Measurements from ENCODE around the gene RASSF1. TPM values are rescaled to one million over a fixed set of nuclear protein-coding genes. Genes with fewer than 3 reads are reported as not detected.

RASSF1 gene
- total and polyA plus RNA-seq, 2 of the 4 experiments (the other 2 are of a cell fraction), result 17.4 to 53.4 TPM

DNA sequence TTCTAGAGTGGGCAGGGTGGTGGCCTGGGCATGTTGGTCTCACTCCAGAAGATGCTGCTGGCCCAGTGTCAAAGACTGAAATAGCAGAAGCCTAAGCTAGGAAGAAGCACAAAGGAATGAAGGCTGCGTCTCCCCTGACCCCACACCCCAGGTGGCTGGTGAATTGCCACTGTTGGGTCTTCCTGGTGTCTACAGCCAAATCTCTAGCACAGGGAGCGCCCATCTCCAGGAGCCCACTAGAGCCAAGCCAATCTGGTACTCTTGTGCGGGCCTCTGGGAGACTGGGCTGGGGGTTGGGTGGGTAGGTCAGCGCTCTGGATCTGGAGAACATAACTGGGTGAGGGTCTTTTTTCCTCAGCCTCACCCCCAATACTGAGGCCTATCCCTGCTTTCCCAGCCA, 13.5 kb downstream of the RASSF1 start:
- intact Hi-C loops (cut with micrococcal nuclease) (no loop called here), dilution Hi-C loops (cut with HindIII; ENCODE audit: low sequenced_read_pairs, unreplicated experiment) (no loop called here), in situ Hi-C loops (cut with MboI; ENCODE audit: low sequenced_read_pairs) (loop anchor here (25.0 kb wide), 3 partner anchors 1060 to 1835 kb away; partner anchors contain the start of genes ABHD14B, GPR62, MANF and PCBP4)
- H2AK5ac ChIP-seq (ENCODE audit: low read depth, low read length), result peak overlapping the region; percentile 68; the same call in 1 of the 2 replicates
- ATAC-seq (ENCODE audit: low read depth), result no peak
- BruUV-seq (replicated peaks), result no TSS peak
- peak overlapping the region; percentile 99 for H3K4me2 ChIP-seq (ENCODE audit: low read depth, low read length)
- no peaks in the 10 kb centered on the region for H3K9me3 ChIP-seq (ENCODE audit: control insufficient read depth, insufficient read depth, low read length)
- peaks cover 11% of the 10 kb centered on the region for H3K4me1 ChIP-seq (ENCODE audit: control insufficient read depth, insufficient read depth, low read length)
- H3K23ac ChIP-seq (ENCODE audit: low read depth, low read length), result no peak overlapping the region
- no peak overlapping the region for H3K14ac ChIP-seq (replicated peaks; ENCODE audit: low read depth, low read length)
- H4K20me1 ChIP-seq (ENCODE audit: insufficient read depth, low read length), result peaks cover 18% of the 10 kb centered on the region
- no peak overlapping the region for H3K18ac ChIP-seq (ENCODE audit: low read depth, low read length)
- no peak for DNase-seq
- TF ChIP-seq RCOR1 (IDR thresholded peaks at IDR 0.05; ENCODE audit: insufficient replicate concordance, low read length) (no peak), NFE2L2 (IDR thresholded peaks at IDR 0.05; ENCODE audit: low read depth, low read length) (no peak), MXI1 (IDR thresholded peaks at IDR 0.05; ENCODE audit: borderline replicate concordance, low read depth, low read length) (no peak), CEBPB (IDR thresholded peaks at IDR 0.05; ENCODE audit: low read depth, low read length) (no peak), FOS (IDR thresholded peaks at IDR 0.05; ENCODE audit: low read depth, low read length) (no peak), CHD1 (IDR thresholded peaks at IDR 0.05; ENCODE audit: low read depth, low read length) (no peak), RAD21 (IDR thresholded peaks at IDR 0.05; ENCODE audit: low read length) (no peak), POLR2A (IDR thresholded peaks at IDR 0.05; ENCODE audit: low read depth, low read length) (no peak), CTCF (conservative IDR thresholded peaks at IDR 0.05; ENCODE audit: low read depth, low read length) (no peak), USF2 (IDR thresholded peaks at IDR 0.05; ENCODE audit: low read depth, low read length) (no peak), SMC3 (IDR thresholded peaks at IDR 0.05; ENCODE audit: low read depth, low read length) (no peak), MAZ (IDR thresholded peaks at IDR 0.05; ENCODE audit: borderline replicate concordance, low read depth, low read length) (no peak), RFX5 (IDR thresholded peaks at IDR 0.05; ENCODE audit: low read depth, low read length) (no peak), MAFK (IDR thresholded peaks at IDR 0.05; ENCODE audit: low read depth, low read length) (no peak), BHLHE40 (IDR thresholded peaks at IDR 0.05; ENCODE audit: low read depth, low read length) (no peak)
- TF ChIP-seq, protein P1, sequence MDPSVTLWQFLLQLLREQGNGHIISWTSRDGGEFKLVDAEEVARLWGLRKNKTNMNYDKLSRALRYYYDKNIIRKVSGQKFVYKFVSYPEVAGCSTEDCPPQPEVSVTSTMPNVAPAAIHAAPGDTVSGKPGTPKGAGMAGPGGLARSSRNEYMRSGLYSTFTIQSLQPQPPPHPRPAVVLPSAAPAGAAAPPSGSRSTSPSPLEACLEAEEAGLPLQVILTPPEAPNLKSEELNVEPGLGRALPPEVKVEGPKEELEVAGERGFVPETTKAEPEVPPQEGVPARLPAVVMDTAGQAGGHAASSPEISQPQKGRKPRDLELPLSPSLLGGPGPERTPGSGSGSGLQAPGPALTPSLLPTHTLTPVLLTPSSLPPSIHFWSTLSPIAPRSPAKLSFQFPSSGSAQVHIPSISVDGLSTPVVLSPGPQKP (IDR thresholded peaks at IDR 0.05; ENCODE audit: borderline replicate concordance, low read depth, low read length), result no peak
- no peaks in the 10 kb centered on the region for H3K9me1 ChIP-seq (ENCODE audit: insufficient read depth, low read length)
- peak overlapping the region; percentile 82; the same call in 1 of the 2 replicates for H3K9ac ChIP-seq (ENCODE audit: low read depth, low read length)
- H3K4ac ChIP-seq (ENCODE audit: low read depth, low read length), result peak overlapping the region; percentile 27; the same call in 1 of the 2 replicates
- peak overlapping the region; percentile 67 for H3K4me3 ChIP-seq (ENCODE audit: insufficient read depth, low read depth, low read length)
- no peak overlapping the region for H3K56ac ChIP-seq (ENCODE audit: extremely low read depth, insufficient read depth, low read length)
- peak overlapping the region in 1 of 2 experiments; percentile 34; a peak in 1 of 4 replicates for H4K8ac ChIP-seq (ENCODE audit: low read depth in 2 of 2, low read length in 2 of 2)
- H3K27me3 ChIP-seq (ENCODE audit: control insufficient read depth, insufficient read depth, low read length), result no peaks in the 10 kb centered on the region
- peak overlapping the region; percentile 92 for H2AK9ac ChIP-seq (replicated peaks; ENCODE audit: low read depth, low read length, poor library complexity)
- H2BK20ac ChIP-seq (ENCODE audit: low read depth, low read length), result no peak overlapping the region
- no peak overlapping the region for H2AFZ ChIP-seq (replicated peaks; ENCODE audit: low read length, poor library complexity)
- no peak overlapping the region for H2BK5ac ChIP-seq (ENCODE audit: low read depth, low read length, poor library complexity, severe bottlenecking)
- no peak overlapping the region; the same call in 1 of the 2 replicates for H3K27ac ChIP-seq (ENCODE audit: insufficient read depth, low read length)
- H3K36me3 ChIP-seq (ENCODE audit: control insufficient read depth, insufficient read depth, low read length), result peaks cover 31% of the 10 kb centered on the region
- POLR2A ChIA-PET (ENCODE audit: unreplicated experiment), result no interaction called here
- H4K91ac ChIP-seq (ENCODE audit: insufficient read depth, low read depth, low read length), result no peak overlapping the region
- no CpG with 5 or more reads among the region's 4 CpGs for WGBS, 2 experiments (ENCODE audit: extremely low coverage in 2 of 2, insufficient read length in 1 of 2)
- no peak overlapping the region for H4K5ac ChIP-seq (ENCODE audit: low read depth, low read length)
- no peak overlapping the region for H2BK15ac ChIP-seq (ENCODE audit: low read depth, low read length)
- H2BK120ac ChIP-seq (ENCODE audit: low read depth, low read length), result no peak overlapping the region
- CTCF ChIA-PET, result interaction anchor here (1.4 kb wide), 1 partner anchor 132 kb away, joined by 3 read pairs; no protein-coding TSS in a partner anchor
- peaks cover 32 to 45% of the 10 kb centered on the region in 2 experiments for H3K79me1 ChIP-seq (ENCODE audit: low read depth in 1 of 2, low read length in 2 of 2)

Measured in IMR-90 (cell line).